H1 (cell line): ENCODE measurements around the gene COCH. TPM values are rescaled to one million over a fixed set of nuclear protein-coding genes. Genes with fewer than 3 reads are reported as not detected.

Experiments
- CHD7 ChIP-seq: fragments of 300-600 bp; sonication (generic); IDR thresholded peaks from 2 replicates; pipeline ENCODE4 v1.7.1; 2012; ENCODE audit warnings: low read length, moderate library complexity, mild to moderate bottlenecking, inconsistent platforms; ENCODE audit not compliant: insufficient replicate concordance
- EGR1 ChIP-seq: IDR thresholded peaks from 2 replicates; pipeline ENCODE4 v1.6.1; 2011; ENCODE audit warnings: low read depth, low read length, borderline replicate concordance
- GTF2F1 ChIP-seq: IDR thresholded peaks from 2 replicates; pipeline ENCODE4 v1.6.1; 2012; ENCODE audit warnings: low read depth, low read length, improper control_type of control experiment, borderline replicate concordance
- POU5F1 ChIP-seq: IDR thresholded peaks from 2 replicates; pipeline ENCODE4 v1.6.1; 2011; ENCODE audit warnings: low read depth, mild to moderate bottlenecking, low read length, moderate library complexity
- SRF ChIP-seq: IDR thresholded peaks from 2 replicates; pipeline ENCODE4 v1.6.1; 2011; ENCODE audit warnings: mild to moderate bottlenecking, low read depth, low read length, moderate library complexity
- polyA plus RNA-seq, 7 experiments: library from polyadenylated mRNA; depleted of rRNA in 3 of 7; stranded (reverse) in 5 of 7; unstranded in 2 of 7; fragments of >200 nt in 5 of 7; fragments of 200-250 nt in 2 of 7; gene quantifications; 1 replicate in 5 of 7; 2 replicates in 1 of 7; 4 replicates in 1 of 7; pipeline versions ENCODE4 v1.2.1 to v1.2.3, GENCODE V29; 2011 to 2013; ENCODE audit warnings: missing spikeins in 2 of 7, mixed read lengths in 2 of 7
- total RNA-seq: library from RNA; stranded (reverse); fragmentation: NEBNext Ultra II Directional; extraction: Animal tissue kit (Norgen Biotek cat#: 25700); gene quantifications from 2 replicates; pipeline ENCODE4 v1.2.1, GENCODE V29; 2021

Gene COCH
- total and polyA plus RNA-seq, 2 of the 8 experiments (the other 6 are each of a cell fraction or from before 2014, with no cell fraction given): 12.9 to 30.8 TPM

- TF ChIP-seq CHD7 (no peak), SRF (no peak), EGR1 (no peak), GTF2F1 (no peak), POU5F1 (no peak)
Measured at GRCh38 chr14:30914812-30915211, 40.5 kb downstream of the COCH start (continued).
